HFFc6 (cell line): ENCODE results near the gene NELL2. TPM values are rescaled to one million over a fixed set of nuclear protein-coding genes. Genes with fewer than 3 reads are reported as not detected.

Experiments
- DNase-seq: peaks from one replicate; pipeline ENCODE4 v3.0.0-alpha.2; 2018
- H3K27ac Mint-ChIP-seq: 2 replicates; pipeline ENCODE4 v1.8.0; 2020; ENCODE audit warnings: mild to moderate bottlenecking, mixed read lengths
- H3K27me3 Mint-ChIP-seq: 2 replicates; pipeline ENCODE4 v1.8.0; 2021; ENCODE audit warnings: mild to moderate bottlenecking, moderate library complexity, mixed read lengths; ENCODE audit not compliant: insufficient read depth
- H3K36me3 Mint-ChIP-seq: 2 replicates; pipeline ENCODE4 v1.8.0; 2021; ENCODE audit warnings: low read depth, mixed read lengths
- H3K4me1 Mint-ChIP-seq: 2 replicates; pipeline ENCODE4 v1.8.0; 2020; ENCODE audit warnings: low read depth, mixed read lengths
- H3K4me3 Mint-ChIP-seq: 2 replicates; pipeline ENCODE4 v1.8.0; 2020; ENCODE audit warnings: mild to moderate bottlenecking, moderate library complexity, mixed read lengths
- H3K9me3 Mint-ChIP-seq: 2 replicates; pipeline ENCODE4 v1.8.0; 2020; ENCODE audit warnings: mild to moderate bottlenecking, mixed read lengths
- total RNA-seq, 6 experiments: library from RNA; stranded (reverse); fragmentation: NEBNext Ultra II Directional; extraction: Animal tissue kit (Norgen Biotek cat#: 25700); gene quantifications; 2 replicates in 1 of 6; 3 replicates in 5 of 6; pipeline ENCODE4 v1.2.3, GENCODE V29; 2021
- TF ChIP-seq, protein P1 (sequence below): fragments of 200-600 bp; sonication (generic); IDR thresholded peaks from 2 replicates; pipeline ENCODE4 v1.5.0; 2021; ENCODE audit warnings: antibody characterized with exemption, mild to moderate bottlenecking

Gene NELL2
- total RNA-seq, 6 experiments from 2014 or later = not detected

DNA sequence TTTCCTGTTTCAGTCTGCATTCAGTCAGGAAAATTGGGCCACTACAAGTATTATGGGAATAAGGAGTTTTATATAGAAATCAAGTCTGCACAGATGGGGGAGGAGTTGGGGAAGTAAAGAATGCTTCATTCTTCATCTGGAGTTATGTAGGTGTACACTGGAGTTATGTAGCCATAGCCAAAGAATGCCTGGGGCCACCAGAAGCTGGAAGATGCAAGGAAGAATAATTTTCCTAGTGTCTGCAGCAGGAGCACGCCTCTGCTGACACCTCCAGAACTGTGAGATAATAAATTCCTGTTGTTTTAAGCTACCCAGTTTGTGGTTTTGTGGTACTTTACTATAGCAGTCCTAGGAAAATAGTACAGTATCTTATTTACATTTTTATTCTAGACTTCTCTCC lies 333.4 kb downstream of the NELL2 start:
- DNase-seq = no peak
- Mint-ChIP-seq H3K4me3 (no peak overlapping the region), H3K36me3 (no peaks in the 10 kb centered on the region), H3K9me3 (peaks cover 23% of the 10 kb centered on the region), H3K27me3 (peaks cover 2% of the 10 kb centered on the region; the same call in 1 of the 2 replicates), H3K27ac (no peak overlapping the region), H3K4me1 (no peaks in the 10 kb centered on the region)
- TF ChIP-seq, protein P1, sequence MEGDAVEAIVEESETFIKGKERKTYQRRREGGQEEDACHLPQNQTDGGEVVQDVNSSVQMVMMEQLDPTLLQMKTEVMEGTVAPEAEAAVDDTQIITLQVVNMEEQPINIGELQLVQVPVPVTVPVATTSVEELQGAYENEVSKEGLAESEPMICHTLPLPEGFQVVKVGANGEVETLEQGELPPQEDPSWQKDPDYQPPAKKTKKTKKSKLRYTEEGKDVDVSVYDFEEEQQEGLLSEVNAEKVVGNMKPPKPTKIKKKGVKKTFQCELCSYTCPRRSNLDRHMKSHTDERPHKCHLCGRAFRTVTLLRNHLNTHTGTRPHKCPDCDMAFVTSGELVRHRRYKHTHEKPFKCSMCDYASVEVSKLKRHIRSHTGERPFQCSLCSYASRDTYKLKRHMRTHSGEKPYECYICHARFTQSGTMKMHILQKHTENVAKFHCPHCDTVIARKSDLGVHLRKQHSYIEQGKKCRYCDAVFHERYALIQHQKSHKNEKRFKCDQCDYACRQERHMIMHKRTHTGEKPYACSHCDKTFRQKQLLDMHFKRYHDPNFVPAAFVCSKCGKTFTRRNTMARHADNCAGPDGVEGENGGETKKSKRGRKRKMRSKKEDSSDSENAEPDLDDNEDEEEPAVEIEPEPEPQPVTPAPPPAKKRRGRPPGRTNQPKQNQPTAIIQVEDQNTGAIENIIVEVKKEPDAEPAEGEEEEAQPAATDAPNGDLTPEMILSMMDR = no peak

DNA sequence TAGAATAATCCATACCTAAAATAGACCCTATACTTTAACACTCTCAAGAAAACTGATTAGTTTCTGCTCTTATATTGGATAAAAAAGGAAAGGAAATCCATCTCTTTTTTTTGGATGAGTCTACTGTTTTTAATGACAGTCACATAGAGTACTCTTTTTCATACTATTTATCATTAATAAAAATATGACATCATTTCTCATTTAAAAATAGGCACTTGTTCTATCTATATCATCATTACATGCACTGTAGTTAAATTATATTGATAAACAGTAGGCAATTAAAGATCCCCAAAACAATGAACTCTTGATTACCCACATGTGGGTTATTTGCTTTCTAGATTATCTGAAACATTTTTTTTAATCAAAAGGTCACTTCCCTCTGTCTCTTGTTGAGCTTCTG lies 338.8 kb downstream of the NELL2 start:
- no peak for DNase-seq
- Mint-ChIP-seq H3K27me3 (no peaks in the 10 kb centered on the region), H3K36me3 (no peaks in the 10 kb centered on the region), H3K4me1 (no peaks in the 10 kb centered on the region), H3K9me3 (peaks cover 16% of the 10 kb centered on the region), H3K4me3 (no peak overlapping the region), H3K27ac (no peak overlapping the region)
- TF ChIP-seq, protein P1 = no peak

GRCh38 chr12:44532940-44533339 lies 343.2 kb downstream of the NELL2 start:
- Mint-ChIP-seq H3K27me3 (no peaks in the 10 kb centered on the region), H3K36me3 (no peaks in the 10 kb centered on the region), H3K27ac (no peak overlapping the region), H3K4me1 (no peaks in the 10 kb centered on the region), H3K4me3 (no peak overlapping the region), H3K9me3 (no peaks in the 10 kb centered on the region; the same call in none of the 2 replicates)
- no peak for DNase-seq
- TF ChIP-seq, protein P1 = no peak

- H3K36me3 Mint-ChIP-seq = no peaks in the 10 kb centered on the region
- no peaks in the 10 kb centered on the region for H3K27me3 Mint-ChIP-seq
Observed at GRCh38 chr12:44531320-44531971, 344.7 kb downstream of the NELL2 start.

GRCh38 chr12:44526655-44527182 lies 349.4 kb downstream of the NELL2 start:
- no peak overlapping the region for H3K4me3 Mint-ChIP-seq
- H3K36me3 Mint-ChIP-seq = no peaks in the 10 kb centered on the region
- TF ChIP-seq, protein P1 = no peak
- H3K9me3 Mint-ChIP-seq = peaks cover 19% of the 10 kb centered on the region
- H3K27ac Mint-ChIP-seq = no peak overlapping the region
- DNase-seq = no peak
- no peaks in the 10 kb centered on the region for H3K27me3 Mint-ChIP-seq
- no peaks in the 10 kb centered on the region for H3K4me1 Mint-ChIP-seq

More at GRCh38 chr12:44531320-44531971, 344.7 kb downstream of the NELL2 start:
- TF ChIP-seq, protein P1 = no peak
- H3K9me3 Mint-ChIP-seq = peaks cover 8% of the 10 kb centered on the region
- H3K27ac Mint-ChIP-seq = no peak overlapping the region
- DNase-seq = no peak
- no peaks in the 10 kb centered on the region for H3K4me1 Mint-ChIP-seq
- no peak overlapping the region for H3K4me3 Mint-ChIP-seq
